Stimulated activated CD4-positive, alpha-beta T cell treated with anti-CD3 and anti-CD28 coated beads, Interleukin-2, amount 100 ng/mL, for 24 hours (primary cell): ENCODE measurements around the gene COL13A1.

Experiments
- DNase-seq, 2 donors: peaks; one replicate each; pipeline ENCODE4 v3.0.0-alpha.2; 2020

The COL13A1 gene

GRCh38 chr10:69847883-69848282 lies 46.2 kb downstream of the COL13A1 start:
- DNase-seq = no peak

- DNase-seq = no peak
Measured at GRCh38 chr10:69848454-69848853, 46.7 kb downstream of the COL13A1 start.

GRCh38 chr10:69849825-69850224 lies 48.1 kb downstream of the COL13A1 start:
- no peak for DNase-seq

GRCh38 chr10:69850440-69850839 lies 48.7 kb downstream of the COL13A1 start:
- no peak for DNase-seq

GRCh38 chr10:69851306-69851705 lies 49.6 kb downstream of the COL13A1 start:
- DNase-seq = no peak

- DNase-seq = no peak
Measured at GRCh38 chr10:69853064-69853463, 51.4 kb downstream of the COL13A1 start.

GRCh38 chr10:69854511-69855345 lies 53.0 kb downstream of the COL13A1 start:
- no peak for DNase-seq

- DNase-seq = no peak
Measured at GRCh38 chr10:69855346-69856111, 53.8 kb downstream of the COL13A1 start.

GRCh38 chr10:69856601-69857166 lies 55.0 kb downstream of the COL13A1 start:
- no peak for DNase-seq

- DNase-seq = no peak
Measured at GRCh38 chr10:69858201-69858600, 56.5 kb downstream of the COL13A1 start.

- DNase-seq = no peak
Measured at GRCh38 chr10:69860271-69860670, 58.6 kb downstream of the COL13A1 start.

- no peak for DNase-seq
Measured at GRCh38 chr10:69861251-69862240, 59.8 kb downstream of the COL13A1 start.

GRCh38 chr10:69862882-69863530 lies 61.3 kb downstream of the COL13A1 start:
- DNase-seq = no peak

- no peak for DNase-seq
Measured at GRCh38 chr10:69863580-69863979, 61.9 kb downstream of the COL13A1 start.

GRCh38 chr10:69864321-69864720 lies 62.6 kb downstream of the COL13A1 start:
- DNase-seq = no peak

GRCh38 chr10:69865450-69865849 lies 63.7 kb downstream of the COL13A1 start:
- DNase-seq = no peak

GRCh38 chr10:69866246-69866687 lies 64.6 kb downstream of the COL13A1 start:
- DNase-seq = no peak

- no peak for DNase-seq
Measured at GRCh38 chr10:69866688-69867461, 65.2 kb downstream of the COL13A1 start.

- no peak for DNase-seq
Measured at GRCh38 chr10:69867699-69868558, 66.2 kb downstream of the COL13A1 start.

GRCh38 chr10:69868821-69869220 lies 67.1 kb downstream of the COL13A1 start:
- DNase-seq = no peak
